Measurements from ENCODE around the gene SH3RF3. TPM values are rescaled to one million over a fixed set of nuclear protein-coding genes. Genes with fewer than 3 reads are reported as not detected.

SH3RF3 gene
- total and polyA plus RNA-seq, 2 of the 13 experiments (the other 11 are each of a cell fraction or from before 2014, with no cell fraction given), result 0.04 TPM; not detected in 1

GRCh38 chr2:109379507-109379906 lies 250.5 kb downstream of the SH3RF3 start:
- Histone ChIP-seq H3K4me3 (replicated peaks in 1 of 3; ENCODE audit: insufficient read depth in 1 of 3, low read depth in 2 of 3, low read length in 3 of 3) (no peak overlapping the region), H3K27me3 (ENCODE audit: control insufficient read depth in 1 of 2, insufficient read depth in 2 of 2, low read length in 2 of 2) (no peaks in the 10 kb centered on the region), H2AFZ (ENCODE audit: low read length) (no peak overlapping the region), H3K9ac (ENCODE audit: insufficient read depth, low read depth, low read length) (no peak overlapping the region), H3K9me3 (ENCODE audit: low read length) (no peaks in the 10 kb centered on the region), H3K4me2 (ENCODE audit: low read depth, low read length) (no peak overlapping the region), H3K27ac (ENCODE audit: extremely low read length, insufficient read depth, low read length) (no peak overlapping the region), H4K20me1 (ENCODE audit: insufficient read depth, low read length) (no peaks in the 10 kb centered on the region), H3K79me2 (ENCODE audit: insufficient read depth, low read length) (no peaks in the 10 kb centered on the region), H3K4me1 (ENCODE audit: insufficient read depth, low read length) (no peaks in the 10 kb centered on the region), H3K36me3 (replicated peaks in 1 of 2; ENCODE audit: control insufficient read depth in 1 of 2, insufficient read depth in 2 of 2, low read length in 2 of 2) (no peaks in the 10 kb centered on the region)
- ChIA-PET POLR2A (no interaction called here), CTCF (ENCODE audit: low intra/inter-chr PET ratio, low total read pairs) (no interaction called here)
- ATAC-seq (no peak), DNase-seq (ENCODE audit: low spot score) (no peak), FAIRE-seq (no peak)
- intact Hi-C loops (cut with micrococcal nuclease; ENCODE audit: unreplicated experiment), result no loop called here
- 44% methylated on average over 7 of the region's 7 CpGs for whole genome bisulfite sequencing (ENCODE audit: low lambda C conversion rate)
- BruUV-seq (replicated peaks), result no TSS peak
- in situ Hi-C loops (cut with HindIII; ENCODE audit: extremely low pct_ligation_motif_present, low pct_unique_long_range_greater_than_20kb), result no loop called here
- TF ChIP-seq NFE2L2 (IDR thresholded peaks at IDR 0.05; ENCODE audit: low read length) (no peak), ZNF235 (CRISPR knock-in tag; IDR thresholded peaks at IDR 0.05; ENCODE audit: borderline replicate concordance) (no peak), ZNF7 (CRISPR knock-in tag; IDR thresholded peaks at IDR 0.05) (no peak), FUBP1 (CRISPR knock-in tag; IDR thresholded peaks at IDR 0.05; ENCODE audit: borderline replicate concordance) (no peak), TEAD3 (CRISPR knock-in tag; optimal IDR thresholded peaks at IDR 0.05; ENCODE audit: borderline replicate concordance) (no peak), SMARCE1 (IDR thresholded peaks at IDR 0.05; ENCODE audit: borderline replicate concordance) (no peak), HNF4G (IDR thresholded peaks at IDR 0.05; ENCODE audit: borderline replicate concordance, low read depth, low read length) (no peak), HNF4G (CRISPR knock-in tag; IDR thresholded peaks at IDR 0.05; ENCODE audit: borderline replicate concordance, low read depth) (no peak), SMYD3 (CRISPR knock-in tag; IDR thresholded peaks at IDR 0.05) (no peak), NFKB2 (CRISPR knock-in tag; IDR thresholded peaks at IDR 0.05; ENCODE audit: borderline replicate concordance) (no peak), SETDB1 (CRISPR knock-in tag; IDR thresholded peaks at IDR 0.05; ENCODE audit: borderline replicate concordance) (no peak), ZNF773 (CRISPR knock-in tag; IDR thresholded peaks at IDR 0.05; ENCODE audit: borderline replicate concordance) (no peak), ARNTL (CRISPR knock-in tag; IDR thresholded peaks at IDR 0.05) (no peak), GLI4 (CRISPR knock-in tag; IDR thresholded peaks at IDR 0.05; ENCODE audit: borderline replicate concordance) (no peak), NR2F2 (IDR thresholded peaks at IDR 0.05; ENCODE audit: borderline replicate concordance, low read depth) (no peak), SIN3A (IDR thresholded peaks at IDR 0.05; ENCODE audit: borderline replicate concordance, low read depth, low read length) (no peak)
- TF ChIP-seq, protein P1, sequence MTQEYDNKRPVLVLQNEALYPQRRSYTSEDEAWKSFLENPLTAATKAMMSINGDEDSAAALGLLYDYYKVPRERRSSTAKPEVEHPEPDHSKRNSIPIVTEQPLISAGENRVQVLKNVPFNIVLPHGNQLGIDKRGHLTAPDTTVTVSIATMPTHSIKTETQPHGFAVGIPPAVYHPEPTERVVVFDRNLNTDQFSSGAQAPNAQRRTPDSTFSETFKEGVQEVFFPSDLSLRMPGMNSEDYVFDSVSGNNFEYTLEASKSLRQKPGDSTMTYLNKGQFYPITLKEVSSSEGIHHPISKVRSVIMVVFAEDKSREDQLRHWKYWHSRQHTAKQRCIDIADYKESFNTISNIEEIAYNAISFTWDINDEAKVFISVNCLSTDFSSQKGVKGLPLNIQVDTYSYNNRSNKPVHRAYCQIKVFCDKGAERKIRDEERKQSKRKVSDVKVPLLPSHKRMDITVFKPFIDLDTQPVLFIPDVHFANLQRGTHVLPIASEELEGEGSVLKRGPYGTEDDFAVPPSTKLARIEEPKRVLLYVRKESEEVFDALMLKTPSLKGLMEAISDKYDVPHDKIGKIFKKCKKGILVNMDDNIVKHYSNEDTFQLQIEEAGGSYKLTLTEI (CRISPR knock-in tag; conservative IDR thresholded peaks at IDR 0.05), result no peak
- TF ChIP-seq, protein P2, sequence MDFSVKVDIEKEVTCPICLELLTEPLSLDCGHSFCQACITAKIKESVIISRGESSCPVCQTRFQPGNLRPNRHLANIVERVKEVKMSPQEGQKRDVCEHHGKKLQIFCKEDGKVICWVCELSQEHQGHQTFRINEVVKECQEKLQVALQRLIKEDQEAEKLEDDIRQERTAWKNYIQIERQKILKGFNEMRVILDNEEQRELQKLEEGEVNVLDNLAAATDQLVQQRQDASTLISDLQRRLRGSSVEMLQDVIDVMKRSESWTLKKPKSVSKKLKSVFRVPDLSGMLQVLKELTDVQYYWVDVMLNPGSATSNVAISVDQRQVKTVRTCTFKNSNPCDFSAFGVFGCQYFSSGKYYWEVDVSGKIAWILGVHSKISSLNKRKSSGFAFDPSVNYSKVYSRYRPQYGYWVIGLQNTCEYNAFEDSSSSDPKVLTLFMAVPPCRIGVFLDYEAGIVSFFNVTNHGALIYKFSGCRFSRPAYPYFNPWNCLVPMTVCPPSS (IDR thresholded peaks at IDR 0.05), result no peak
- TF ChIP-seq, protein P3, sequence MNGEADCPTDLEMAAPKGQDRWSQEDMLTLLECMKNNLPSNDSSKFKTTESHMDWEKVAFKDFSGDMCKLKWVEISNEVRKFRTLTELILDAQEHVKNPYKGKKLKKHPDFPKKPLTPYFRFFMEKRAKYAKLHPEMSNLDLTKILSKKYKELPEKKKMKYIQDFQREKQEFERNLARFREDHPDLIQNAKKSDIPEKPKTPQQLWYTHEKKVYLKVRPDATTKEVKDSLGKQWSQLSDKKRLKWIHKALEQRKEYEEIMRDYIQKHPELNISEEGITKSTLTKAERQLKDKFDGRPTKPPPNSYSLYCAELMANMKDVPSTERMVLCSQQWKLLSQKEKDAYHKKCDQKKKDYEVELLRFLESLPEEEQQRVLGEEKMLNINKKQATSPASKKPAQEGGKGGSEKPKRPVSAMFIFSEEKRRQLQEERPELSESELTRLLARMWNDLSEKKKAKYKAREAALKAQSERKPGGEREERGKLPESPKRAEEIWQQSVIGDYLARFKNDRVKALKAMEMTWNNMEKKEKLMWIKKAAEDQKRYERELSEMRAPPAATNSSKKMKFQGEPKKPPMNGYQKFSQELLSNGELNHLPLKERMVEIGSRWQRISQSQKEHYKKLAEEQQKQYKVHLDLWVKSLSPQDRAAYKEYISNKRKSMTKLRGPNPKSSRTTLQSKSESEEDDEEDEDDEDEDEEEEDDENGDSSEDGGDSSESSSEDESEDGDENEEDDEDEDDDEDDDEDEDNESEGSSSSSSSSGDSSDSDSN (CRISPR knock-in tag; IDR thresholded peaks at IDR 0.05), result no peak
